Breast epithelium (tissue), 3 donors: ENCODE measurements around the gene ASS1.

ENCODE experiments used
- CTCF ChIP-seq, 3 donors: fragments of 450-650 bp; IDR thresholded peaks; one replicate each; pipeline ENCODE4 v1.5.1; 2016 to 2017; ENCODE audit warnings: antibody characterized with exemption in 3 of 3, mild to moderate bottlenecking in 3 of 3, moderate library complexity in 3 of 3
- POLR2AphosphoS5 ChIP-seq, 3 donors: sonication (generic); formaldehyde crosslinking; IDR thresholded peaks; one replicate each; pipeline ENCODE4 v1.6.1; 2017; ENCODE audit warnings: antibody characterized with exemption in 3 of 3

GRCh38 chr9:130473009-130473408 lies 28.2 kb downstream of the ASS1 start:
- TF ChIP-seq CTCF (IDR thresholded peaks at IDR 0.05) (no peak), POLR2AphosphoS5 (IDR thresholded peaks at IDR 0.05) (no peak)
